Lung (tissue), 12 donors: Measurements from ENCODE around the gene IFNB1. TPM values are rescaled to one million over a fixed set of nuclear protein-coding genes. Genes with fewer than 3 reads are reported as not detected.
A peak's percentile ranks its signal among the peaks of the same experiment; 100 is the strongest.

Source experiments
- ATAC-seq: fragments of 200-7000 bp; cut with Tn5 transposase; one replicate; pipeline ENCODE4 v1.9.1; 2020; ENCODE audit warnings: moderate number of reproducible peaks; ENCODE audit not compliant: insufficient read depth, low FRiP score
- DNase-seq, 3 donors: peaks; one replicate each; pipeline ENCODE4 v3.0.0-alpha.2; 2013 to 2017
- H3K27ac ChIP-seq, 2 donors: one replicate each; pipeline ENCODE4 v1.5.1; 2013; ENCODE audit warnings: mild to moderate bottlenecking in 2 of 2, moderate library complexity in 2 of 2, control low read depth in 1 of 2, inconsistent platforms in 1 of 2, low read depth in 1 of 2, low read length in 1 of 2
- H3K27me3 ChIP-seq, 3 donors: one replicate each; pipeline ENCODE4 v1.5.1; 2013; ENCODE audit warnings: low read length in 2 of 3; ENCODE audit not compliant: control insufficient read depth in 3 of 3, insufficient read depth in 3 of 3
- H3K36me3 ChIP-seq, 4 donors: one replicate each; pipeline ENCODE4 v1.5.1; 2013; ENCODE audit warnings: low read length in 4 of 4, mild to moderate bottlenecking in 1 of 4, moderate library complexity in 1 of 4; ENCODE audit not compliant: control insufficient read depth in 4 of 4, insufficient read depth in 4 of 4
- H3K4me1 ChIP-seq, 5 donors: one replicate each; pipeline ENCODE4 v1.5.1; 2013; ENCODE audit warnings: low read length in 5 of 5, mild to moderate bottlenecking in 2 of 5, moderate library complexity in 1 of 5; ENCODE audit not compliant: control insufficient read depth in 5 of 5, insufficient read depth in 5 of 5
- H3K4me3 ChIP-seq: one replicate; pipeline ENCODE4 v1.5.1; 2013; ENCODE audit warnings: mild to moderate bottlenecking, control low read depth, moderate library complexity
- H3K9ac ChIP-seq, 2 donors: one replicate each; pipeline ENCODE4 v1.5.1; 2013; ENCODE audit warnings: low read length in 2 of 2, control low read depth in 1 of 2; ENCODE audit not compliant: insufficient read depth in 1 of 2
- H3K9me3 ChIP-seq, 4 donors: one replicate each; pipeline ENCODE4 v1.5.1; 2013; ENCODE audit warnings: low read length in 3 of 4, mild to moderate bottlenecking in 1 of 4, moderate library complexity in 1 of 4; ENCODE audit not compliant: control insufficient read depth in 4 of 4, insufficient read depth in 3 of 4
- CTCF ChIP-seq: IDR thresholded peaks from 2 replicates; pipeline ENCODE4 v1.5.1; 2012; ENCODE audit warnings: mild to moderate bottlenecking; ENCODE audit errors: control extremely low read depth, extremely low read depth
- WGBS, 2 donors: extraction: QIAGEN DNeasy Blood & Tissue Kit; methylation state at CpG; one replicate each; pipeline ENCODE4 v1.1.7; 2013; 5-methylcytosine and 5-hydroxymethylcytosine counted together
- polyA plus RNA-seq, 2 donors: library from polyadenylated mRNA; stranded (reverse); fragments of 200-250 nt; gene quantifications; one replicate each; pipeline ENCODE4 v1.2.1, GENCODE V29; 2013
- total RNA-seq, 2 donors: library from RNA; depleted of rRNA in 1 of 2; stranded (reverse); fragments of >200 nt in 1 of 2; gene quantifications; one replicate each; pipeline ENCODE4 v1.2.1, GENCODE V29; 2014 to 2021
- donor health status: control.
- donor health status: control.
- donor health status: Bipolar disorder and iron deficiency.
- donor health status: healthy.
- donor health status: DM: yes; HTN: yes; CAD: no.

Gene IFNB1
- total and polyA plus RNA-seq, 4 donors, result 0.05 TPM; not detected in 3

- Histone ChIP-seq H3K27me3 (no peaks in the 10 kb centered on the region), H3K4me1 (no peaks in the 10 kb centered on the region), H3K9me3 (peaks cover 0 to 1% (median 0%) of the 10 kb centered on the region in 4 donors), H3K36me3 (no peaks in the 10 kb centered on the region), H3K4me3 (no peak overlapping the region), H3K27ac (no peak overlapping the region), H3K9ac (no peak overlapping the region)
- ATAC-seq (no peak), DNase-seq (no peak)
- TF ChIP-seq CTCF, result no peak
- WGBS, 2 donors, result 29 to 39% methylated on average over 1 of the region's 1 CpG
Observed at GRCh38 chr9:21104787-21105186, 27.0 kb upstream of the IFNB1 start.

DNA sequence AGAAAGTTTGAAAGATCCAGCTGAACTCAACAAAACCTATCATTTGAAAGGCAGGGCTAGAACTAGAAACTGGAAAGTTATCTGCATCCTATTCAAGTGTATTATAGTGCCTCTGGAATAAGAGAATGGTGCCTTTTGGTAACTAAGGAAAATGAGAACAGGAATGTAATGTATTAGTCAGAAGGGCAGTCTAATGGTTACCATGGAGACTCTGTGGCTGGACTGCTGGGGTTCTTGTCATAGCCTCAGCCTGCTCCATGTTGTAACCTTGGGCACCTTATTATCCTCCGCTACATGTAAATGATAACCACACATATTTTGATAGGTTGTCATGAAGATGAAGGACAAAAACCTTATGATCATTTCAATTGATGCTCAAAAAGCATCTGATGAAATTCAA is 24.6 kb upstream of the IFNB1 start:
- no peak for ATAC-seq

DNA sequence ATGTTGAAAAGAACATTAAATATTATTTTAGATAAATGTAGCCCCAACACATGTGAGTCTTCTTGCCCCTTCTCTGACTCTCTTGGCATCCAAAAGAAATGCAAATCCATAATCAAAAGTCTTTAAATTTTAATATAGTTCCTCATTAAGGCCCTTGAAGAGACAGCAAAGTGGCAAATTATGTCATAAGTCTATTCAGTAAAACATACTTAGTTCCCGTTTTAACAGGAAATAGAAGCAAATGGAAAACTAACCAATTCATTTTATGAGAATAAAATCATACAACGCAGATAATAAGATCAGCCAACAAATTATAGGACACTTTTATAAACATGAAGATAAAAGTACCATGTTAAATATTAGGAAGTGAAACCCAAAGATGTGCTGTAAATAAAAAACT is 20.1 kb upstream of the IFNB1 start:
- no peaks in the 10 kb centered on the region for H3K36me3 ChIP-seq
- H3K9me3 ChIP-seq, result no peaks in the 10 kb centered on the region
- ATAC-seq, result no peak
- H3K27me3 ChIP-seq, result no peaks in the 10 kb centered on the region
- WGBS, 2 donors, result 30 to 64% methylated on average over 2 of the region's 2 CpGs
- H3K27ac ChIP-seq, result no peak overlapping the region
- H3K4me3 ChIP-seq, result no peak overlapping the region
- DNase-seq, result no peak
- no peak for TF ChIP-seq CTCF
- no peak overlapping the region for H3K9ac ChIP-seq
- peaks cover 0 to 14% (median 0%) of the 10 kb centered on the region in 5 donors for H3K4me1 ChIP-seq

More for the DNA sequence above, 24.6 kb upstream of the IFNB1 start:
- Histone ChIP-seq H3K36me3 (no peaks in the 10 kb centered on the region), H3K9ac (no peak overlapping the region), H3K9me3 (no peaks in the 10 kb centered on the region), H3K4me3 (no peak overlapping the region), H3K27me3 (no peaks in the 10 kb centered on the region), H3K27ac (no peak overlapping the region), H3K4me1 (no peaks in the 10 kb centered on the region)
- no peak for TF ChIP-seq CTCF
- WGBS, 2 donors, result 98 to 100% methylated on average over 1 of the region's 1 CpG
- DNase-seq, result no peak

GRCh38 chr9:21096901-21097255 is 19.1 kb upstream of the IFNB1 start:
- no peaks in the 10 kb centered on the region for H3K9me3 ChIP-seq
- H3K27me3 ChIP-seq, result no peaks in the 10 kb centered on the region
- WGBS, 2 donors, result 18 to 21% methylated on average over 2 of the region's 2 CpGs
- H3K4me3 ChIP-seq, result no peak overlapping the region
- peaks cover 0 to 14% (median 0%) of the 10 kb centered on the region in 5 donors for H3K4me1 ChIP-seq
- H3K36me3 ChIP-seq, result no peaks in the 10 kb centered on the region
- no peak overlapping the region for H3K9ac ChIP-seq
- ATAC-seq, result no peak
- peak overlapping the region in 1 of 2 donors; percentile 82 for H3K27ac ChIP-seq
- DNase-seq, result no peak
- TF ChIP-seq CTCF, result no peak
